ENCODE data around the gene FAM204A.

DNA sequence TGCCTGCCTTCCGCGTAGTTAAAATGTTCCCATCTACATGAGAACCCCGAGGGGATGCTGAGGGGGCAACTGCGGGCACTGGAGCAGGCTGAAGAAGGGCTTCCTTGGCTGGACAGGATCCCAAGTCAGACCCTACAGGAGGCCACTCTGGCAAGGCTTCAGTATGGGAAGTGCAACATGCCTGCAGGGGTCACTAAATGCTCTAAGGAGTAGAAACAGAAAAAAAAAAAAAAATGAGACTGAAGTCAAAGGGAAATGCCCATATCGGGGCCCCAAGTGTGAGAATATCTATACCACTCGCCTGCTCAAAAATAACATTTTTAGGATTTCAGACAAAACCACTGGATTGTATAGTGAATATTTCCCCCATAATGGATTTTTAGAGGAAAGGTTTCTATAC lies 33.5 kb downstream of the FAM204A start:
- TF ChIP-seq BHLHE40 (IDR thresholded peaks at IDR 0.05; ENCODE audit: borderline replicate concordance) (no peak), ZNF384 (IDR thresholded peaks at IDR 0.05) (peak; percentile 73)

Data from HEK293T (cell line).